OCI-LY1 (cell line): Measurements from ENCODE around the gene CPEB4.
A peak's percentile ranks its signal among the peaks of the same experiment; 100 is the strongest.

Experiments used
- H2AFZ ChIP-seq: fragments of 200-600 bp; sonication (generic), shearing (Covaris generic); 2 replicates; pipeline ENCODE4 v1.6.0; 2014; ENCODE audit warnings: antibody characterized with exemption, mild to moderate bottlenecking, low read length
- H3F3A ChIP-seq: fragments of 200-600 bp; sonication (generic), shearing (Covaris generic); 2 replicates; pipeline ENCODE4 v1.6.0; 2014; ENCODE audit warnings: mild to moderate bottlenecking, antibody characterized with exemption, low read length, moderate library complexity; ENCODE audit not compliant: insufficient read depth
- H3K27ac ChIP-seq: fragments of 200-600 bp; sonication (generic); 2 replicates; pipeline ENCODE4 v1.5.1; 2014; ENCODE audit warnings: low read length, mixed run types, mild to moderate bottlenecking, low read depth; ENCODE audit not compliant: poor library complexity, severe bottlenecking
- H3K27me3 ChIP-seq: fragments of 200-600 bp; sonication (generic); 2 replicates; pipeline ENCODE4 v1.6.0; 2014; ENCODE audit warnings: antibody characterized with exemption, mild to moderate bottlenecking, low read length, moderate library complexity; ENCODE audit not compliant: insufficient read depth
- H3K36me3 ChIP-seq: fragments of 200-600 bp; sonication (generic); 2 replicates; pipeline ENCODE4 v1.6.1; 2014; ENCODE audit warnings: mild to moderate bottlenecking, antibody characterized with exemption, low read length, moderate library complexity, mixed read lengths; ENCODE audit not compliant: insufficient read depth
- H3K4me1 ChIP-seq: fragments of 200-600 bp; sonication (generic); 2 replicates; pipeline ENCODE4 v1.5.1; 2014; ENCODE audit warnings: mild to moderate bottlenecking, low read length, moderate library complexity; ENCODE audit not compliant: insufficient read depth, severe bottlenecking
- H3K4me2 ChIP-seq: fragments of 200-600 bp; sonication (generic), shearing (Covaris generic); 2 replicates; pipeline ENCODE4 v1.6.1; 2014; ENCODE audit warnings: low read length
- H3K4me3 ChIP-seq: fragments of 200-600 bp; sonication (generic); 2 replicates; pipeline ENCODE4 v1.5.1; 2014; ENCODE audit warnings: low read length, low read depth, mild to moderate bottlenecking, mixed read lengths; ENCODE audit not compliant: poor library complexity, severe bottlenecking
- H3K79me2 ChIP-seq: fragments of 200-600 bp; shearing (Covaris generic); 2 replicates; pipeline ENCODE4 v1.6.1; 2016; ENCODE audit warnings: mixed run types, low read length, mixed read lengths; ENCODE audit not compliant: insufficient read depth
- H3K9ac ChIP-seq: fragments of 200-600 bp; sonication (generic), shearing (Covaris generic); 2 replicates; pipeline ENCODE4 v1.6.1; 2014; ENCODE audit warnings: mild to moderate bottlenecking, low read length, mixed read lengths
- H3K9me2 ChIP-seq: fragments of 200-600 bp; sonication (generic), shearing (Covaris generic); 2 replicates; pipeline ENCODE4 v1.6.1; 2014; ENCODE audit warnings: low read depth, mild to moderate bottlenecking, low read length, mixed read lengths
- H3K9me3 ChIP-seq: fragments of 200-600 bp; shearing (Covaris generic); 2 replicates; pipeline ENCODE4 v1.6.1; 2014; ENCODE audit warnings: low read length, mixed read lengths
- H4K20me1 ChIP-seq: fragments of 200-600 bp; sonication (generic), shearing (Covaris generic); 2 replicates; pipeline ENCODE4 v1.6.0; 2016; ENCODE audit warnings: mild to moderate bottlenecking, low read length; ENCODE audit not compliant: insufficient read depth
- EZH2 ChIP-seq: fragments of 200-600 bp; sonication (generic), shearing (Covaris generic); IDR thresholded peaks from 2 replicates; pipeline ENCODE4 v1.8.0; 2017; ENCODE audit warnings: borderline replicate concordance, mixed run types, mild to moderate bottlenecking, antibody characterized with exemption, low read length, moderate library complexity, mixed read lengths
- TF ChIP-seq, protein P1 (sequence below): fragments of 200-600 bp; sonication (generic), shearing (Covaris generic); IDR thresholded peaks from 2 replicates; pipeline ENCODE4 v1.5.1; 2017; ENCODE audit warnings: mild to moderate bottlenecking, antibody characterized with exemption, low read length, moderate library complexity, mixed read lengths

The CPEB4 gene

DNA sequence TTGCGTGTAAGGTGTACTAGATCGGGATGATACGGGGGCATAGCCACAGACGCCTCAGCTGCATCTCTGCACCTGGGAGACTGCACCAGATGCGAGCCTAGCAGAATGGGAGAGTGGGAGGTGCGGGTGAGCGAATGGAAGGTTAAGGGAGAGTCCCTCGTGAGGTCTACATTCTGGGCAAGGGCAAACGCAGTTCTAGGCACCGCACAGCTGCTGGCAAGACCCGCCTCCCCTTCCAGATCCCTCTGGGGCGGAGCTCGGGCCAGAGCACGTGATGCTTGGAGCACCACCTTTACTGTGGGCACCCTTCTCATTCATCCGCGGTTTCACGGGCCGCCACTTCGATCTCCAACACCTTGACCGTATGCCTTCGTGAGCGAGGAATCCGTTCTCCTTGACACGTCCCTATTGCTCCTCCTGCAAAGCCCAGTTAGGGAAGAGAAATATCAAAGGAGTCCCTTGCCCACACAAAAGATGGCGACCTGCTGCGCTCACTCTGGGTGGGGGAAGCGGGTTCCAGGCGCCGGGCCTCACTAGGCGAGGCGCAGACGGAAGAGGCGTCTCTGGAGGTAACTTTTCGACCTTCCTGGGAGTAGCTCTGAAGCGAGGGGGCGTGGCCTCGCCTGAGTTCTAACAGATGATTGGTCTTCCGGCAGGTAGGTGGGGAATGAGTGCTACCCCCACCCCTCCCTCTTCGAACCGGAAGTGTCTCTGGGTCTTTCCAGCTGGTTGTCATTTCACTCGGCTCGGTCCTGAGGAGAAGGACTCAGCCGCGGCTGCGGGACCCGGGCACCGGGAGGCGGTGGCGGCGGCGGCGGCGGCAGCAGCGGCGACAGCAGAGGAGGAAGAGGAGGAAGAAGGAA lies at the start of gene CPEB4:
Gene CPEB4 (plus strand): TSS at position 740 of the 863 bp plus-strand sequence. CDS start 1,385 bp downstream, outside the sequence.
- H3K4me2 ChIP-seq = peak within 1 kb of the TSS; percentile 86
- H3K4me3 ChIP-seq = peak within 1 kb of the TSS; percentile 74
- H3K9ac ChIP-seq = peak within 1 kb of the TSS; percentile 76
- H3K36me3 ChIP-seq = peaks cover 15% of the 10 kb centered on the region
- peaks cover 42% of the 10 kb centered on the region for H3K79me2 ChIP-seq
- no peaks in the 10 kb centered on the region for H4K20me1 ChIP-seq
- TF ChIP-seq, protein P1, sequence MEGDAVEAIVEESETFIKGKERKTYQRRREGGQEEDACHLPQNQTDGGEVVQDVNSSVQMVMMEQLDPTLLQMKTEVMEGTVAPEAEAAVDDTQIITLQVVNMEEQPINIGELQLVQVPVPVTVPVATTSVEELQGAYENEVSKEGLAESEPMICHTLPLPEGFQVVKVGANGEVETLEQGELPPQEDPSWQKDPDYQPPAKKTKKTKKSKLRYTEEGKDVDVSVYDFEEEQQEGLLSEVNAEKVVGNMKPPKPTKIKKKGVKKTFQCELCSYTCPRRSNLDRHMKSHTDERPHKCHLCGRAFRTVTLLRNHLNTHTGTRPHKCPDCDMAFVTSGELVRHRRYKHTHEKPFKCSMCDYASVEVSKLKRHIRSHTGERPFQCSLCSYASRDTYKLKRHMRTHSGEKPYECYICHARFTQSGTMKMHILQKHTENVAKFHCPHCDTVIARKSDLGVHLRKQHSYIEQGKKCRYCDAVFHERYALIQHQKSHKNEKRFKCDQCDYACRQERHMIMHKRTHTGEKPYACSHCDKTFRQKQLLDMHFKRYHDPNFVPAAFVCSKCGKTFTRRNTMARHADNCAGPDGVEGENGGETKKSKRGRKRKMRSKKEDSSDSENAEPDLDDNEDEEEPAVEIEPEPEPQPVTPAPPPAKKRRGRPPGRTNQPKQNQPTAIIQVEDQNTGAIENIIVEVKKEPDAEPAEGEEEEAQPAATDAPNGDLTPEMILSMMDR = no peak
- no peak for TF ChIP-seq EZH2
- no peaks in the 10 kb centered on the region for H3F3A ChIP-seq
- H3K27me3 ChIP-seq = no peaks in the 10 kb centered on the region
- H3K27ac ChIP-seq = peak within 1 kb of the TSS; percentile 57
- peaks cover 67% of the 10 kb centered on the region for H3K4me1 ChIP-seq
- no peaks in the 10 kb centered on the region for H3K9me2 ChIP-seq
- no peak within 1 kb of the TSS for H2AFZ ChIP-seq
- H3K9me3 ChIP-seq = no peaks in the 10 kb centered on the region

DNA sequence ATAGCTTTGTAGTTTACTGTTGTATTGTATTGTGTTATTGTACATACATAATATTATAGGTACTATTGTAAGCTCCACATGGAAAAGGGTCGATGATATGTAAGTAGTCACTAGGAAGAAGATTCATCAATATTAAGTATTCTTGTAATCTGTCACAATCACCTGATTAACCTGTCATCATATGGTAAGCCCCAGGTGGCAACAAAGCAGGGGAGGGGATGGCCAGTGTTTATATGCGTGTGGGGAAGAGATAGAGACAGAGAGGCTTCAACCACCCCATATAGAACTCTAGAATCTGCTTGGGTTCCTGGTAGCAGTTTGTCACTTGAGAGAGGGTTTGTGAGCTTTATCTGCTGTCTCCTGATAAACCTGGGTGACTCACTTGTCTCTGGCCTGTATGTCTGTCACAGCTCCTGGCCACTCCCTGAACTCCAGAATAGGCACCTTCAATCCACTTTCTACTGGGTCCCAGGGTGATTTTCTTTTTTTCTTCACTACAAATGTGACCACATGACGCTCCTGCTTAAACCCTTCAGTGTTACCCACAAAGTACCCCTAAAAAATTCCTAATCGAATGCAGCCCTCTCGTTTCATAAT lies 48.9 kb upstream of the CPEB4 start:
- Histone ChIP-seq H3K27ac (no peak overlapping the region), H3K9me2 (no peaks in the 10 kb centered on the region), H3K79me2 (no peaks in the 10 kb centered on the region), H3K36me3 (no peaks in the 10 kb centered on the region; the same call in 1 of the 2 replicates), H3K4me3 (no peak overlapping the region), H3K9me3 (no peaks in the 10 kb centered on the region), H3K4me2 (no peak overlapping the region), H3K27me3 (no peaks in the 10 kb centered on the region), H3K4me1 (peaks cover 21% of the 10 kb centered on the region), H2AFZ (no peak overlapping the region), H3K9ac (no peak overlapping the region), H4K20me1 (no peaks in the 10 kb centered on the region), H3F3A (no peaks in the 10 kb centered on the region)
- TF ChIP-seq, protein P1 = no peak
- no peak for TF ChIP-seq EZH2

GRCh38 chr5:173840111-173840983 lies 47.8 kb upstream of the CPEB4 start:
- no peaks in the 10 kb centered on the region for H3K27me3 ChIP-seq
- H3K9me3 ChIP-seq = no peaks in the 10 kb centered on the region
- no peaks in the 10 kb centered on the region for H3F3A ChIP-seq
- H3K4me1 ChIP-seq = peaks cover 18% of the 10 kb centered on the region
- H3K9me2 ChIP-seq = no peaks in the 10 kb centered on the region
- H3K27ac ChIP-seq = no peak overlapping the region
- H2AFZ ChIP-seq = no peak overlapping the region
- H4K20me1 ChIP-seq = no peaks in the 10 kb centered on the region
- no peak overlapping the region for H3K4me3 ChIP-seq
- no peak overlapping the region for H3K4me2 ChIP-seq
- H3K79me2 ChIP-seq = no peaks in the 10 kb centered on the region
- TF ChIP-seq, protein P1 = no peak
- no peak for TF ChIP-seq EZH2
- H3K9ac ChIP-seq = no peak overlapping the region
- H3K36me3 ChIP-seq = no peaks in the 10 kb centered on the region; the same call in 1 of the 2 replicates
